Measurements from ENCODE around the gene LRFN2.

Gene LRFN2

GRCh38 chr6:40511884-40512283 is 75.3 kb downstream of the LRFN2 start:
- no peak for DNase-seq

GRCh38 chr6:40510442-40510841 is 76.7 kb downstream of the LRFN2 start:
- DNase-seq = no peak

GRCh38 chr6:40509716-40510260 is 77.4 kb downstream of the LRFN2 start:
- no peak for DNase-seq

GRCh38 chr6:40509086-40509485 is 78.1 kb downstream of the LRFN2 start:
- no peak for DNase-seq

- no peak for DNase-seq
Observed at GRCh38 chr6:40506954-40507353, 80.2 kb downstream of the LRFN2 start.

- DNase-seq = no peak
Observed at GRCh38 chr6:40505191-40505810, 81.9 kb downstream of the LRFN2 start.

GRCh38 chr6:40504274-40504673 is 82.9 kb downstream of the LRFN2 start:
- no peak for DNase-seq

GRCh38 chr6:40500227-40500626 is 86.9 kb downstream of the LRFN2 start:
- no peak for DNase-seq

- no peak for DNase-seq
Observed at GRCh38 chr6:40499215-40499614, 87.9 kb downstream of the LRFN2 start.

- DNase-seq = no peak
Observed at GRCh38 chr6:40498148-40498547, 89.0 kb downstream of the LRFN2 start.

- DNase-seq = no peak
Observed at GRCh38 chr6:40492187-40492586, 95.0 kb downstream of the LRFN2 start.

- DNase-seq = no peak
Observed at GRCh38 chr6:40490508-40490907, 96.7 kb downstream of the LRFN2 start.

- no peak for DNase-seq
Observed at GRCh38 chr6:40489798-40490197, 97.4 kb downstream of the LRFN2 start.

GRCh38 chr6:40486576-40486975 is 100.6 kb downstream of the LRFN2 start:
- DNase-seq = no peak

- no peak for DNase-seq
Observed at GRCh38 chr6:40485795-40486194, 101.4 kb downstream of the LRFN2 start.

GRCh38 chr6:40485300-40485699 is 101.9 kb downstream of the LRFN2 start:
- no peak for DNase-seq

GRCh38 chr6:40484066-40484465 is 103.1 kb downstream of the LRFN2 start:
- DNase-seq = no peak

- DNase-seq = no peak
Observed at GRCh38 chr6:40482532-40482931, 104.6 kb downstream of the LRFN2 start.

GRCh38 chr6:40480678-40481077 is 106.5 kb downstream of the LRFN2 start:
- DNase-seq = no peak

GRCh38 chr6:40479706-40480105 is 107.5 kb downstream of the LRFN2 start:
- no peak for DNase-seq

GRCh38 chr6:40477246-40478126 is 109.7 kb downstream of the LRFN2 start:
- DNase-seq = no peak

- DNase-seq = no peak
Observed at GRCh38 chr6:40476673-40477072, 110.5 kb downstream of the LRFN2 start.

- no peak for DNase-seq
Observed at GRCh38 chr6:40474937-40475336, 112.2 kb downstream of the LRFN2 start.

GRCh38 chr6:40473026-40473425 is 114.1 kb downstream of the LRFN2 start:
- DNase-seq = no peak
